ENCODE measurements around the gene EYA2.

GRCh38 chr20:47173596-47174216, 279.1 kb downstream of the EYA2 start:
- no peak for TF ChIP-seq CTCF (IDR thresholded peaks at IDR 0.05)
- TF ChIP-seq POLR2A (IDR thresholded peaks at IDR 0.05), result no peak

Data from heart left ventricle (tissue), 13 donors.